GM12801 (cell line): ENCODE measurements around the gene MARK3.

Experiments used
- TF ChIP-seq, protein P1 (sequence below): IDR thresholded peaks from one replicate; pipeline ENCODE4 v1.5.1; 2011; ENCODE audit warnings: control low read depth; ENCODE audit not compliant: insufficient read length; ENCODE audit errors: extremely low read depth

Gene MARK3

DNA sequence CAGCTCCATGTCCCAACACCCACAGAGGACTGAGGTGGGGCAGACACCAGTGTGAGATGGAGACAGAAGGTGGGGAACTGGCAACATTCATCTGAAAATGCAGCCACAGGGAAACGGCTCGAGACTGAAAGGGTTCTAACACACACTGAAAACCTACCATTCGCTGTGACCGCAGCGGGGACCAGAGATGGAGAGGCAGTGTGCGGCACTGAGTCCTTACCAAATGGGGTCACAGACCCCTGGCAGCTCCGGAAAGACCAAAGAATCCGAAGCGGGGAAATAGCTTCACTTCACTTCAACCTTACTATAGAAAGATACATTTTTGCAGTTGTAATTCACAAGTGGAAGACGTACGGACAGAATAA is 167.6 kb downstream of the MARK3 start:
- TF ChIP-seq, protein P1, sequence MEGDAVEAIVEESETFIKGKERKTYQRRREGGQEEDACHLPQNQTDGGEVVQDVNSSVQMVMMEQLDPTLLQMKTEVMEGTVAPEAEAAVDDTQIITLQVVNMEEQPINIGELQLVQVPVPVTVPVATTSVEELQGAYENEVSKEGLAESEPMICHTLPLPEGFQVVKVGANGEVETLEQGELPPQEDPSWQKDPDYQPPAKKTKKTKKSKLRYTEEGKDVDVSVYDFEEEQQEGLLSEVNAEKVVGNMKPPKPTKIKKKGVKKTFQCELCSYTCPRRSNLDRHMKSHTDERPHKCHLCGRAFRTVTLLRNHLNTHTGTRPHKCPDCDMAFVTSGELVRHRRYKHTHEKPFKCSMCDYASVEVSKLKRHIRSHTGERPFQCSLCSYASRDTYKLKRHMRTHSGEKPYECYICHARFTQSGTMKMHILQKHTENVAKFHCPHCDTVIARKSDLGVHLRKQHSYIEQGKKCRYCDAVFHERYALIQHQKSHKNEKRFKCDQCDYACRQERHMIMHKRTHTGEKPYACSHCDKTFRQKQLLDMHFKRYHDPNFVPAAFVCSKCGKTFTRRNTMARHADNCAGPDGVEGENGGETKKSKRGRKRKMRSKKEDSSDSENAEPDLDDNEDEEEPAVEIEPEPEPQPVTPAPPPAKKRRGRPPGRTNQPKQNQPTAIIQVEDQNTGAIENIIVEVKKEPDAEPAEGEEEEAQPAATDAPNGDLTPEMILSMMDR = no peak
